ENCODE results near the gene PNMA6A. TPM values are rescaled to one million over a fixed set of nuclear protein-coding genes. Genes with fewer than 3 reads are reported as not detected.

Gene PNMA6A
- total RNA-seq = 0.43 and 0.98 TPM in 2 replicates

DNA sequence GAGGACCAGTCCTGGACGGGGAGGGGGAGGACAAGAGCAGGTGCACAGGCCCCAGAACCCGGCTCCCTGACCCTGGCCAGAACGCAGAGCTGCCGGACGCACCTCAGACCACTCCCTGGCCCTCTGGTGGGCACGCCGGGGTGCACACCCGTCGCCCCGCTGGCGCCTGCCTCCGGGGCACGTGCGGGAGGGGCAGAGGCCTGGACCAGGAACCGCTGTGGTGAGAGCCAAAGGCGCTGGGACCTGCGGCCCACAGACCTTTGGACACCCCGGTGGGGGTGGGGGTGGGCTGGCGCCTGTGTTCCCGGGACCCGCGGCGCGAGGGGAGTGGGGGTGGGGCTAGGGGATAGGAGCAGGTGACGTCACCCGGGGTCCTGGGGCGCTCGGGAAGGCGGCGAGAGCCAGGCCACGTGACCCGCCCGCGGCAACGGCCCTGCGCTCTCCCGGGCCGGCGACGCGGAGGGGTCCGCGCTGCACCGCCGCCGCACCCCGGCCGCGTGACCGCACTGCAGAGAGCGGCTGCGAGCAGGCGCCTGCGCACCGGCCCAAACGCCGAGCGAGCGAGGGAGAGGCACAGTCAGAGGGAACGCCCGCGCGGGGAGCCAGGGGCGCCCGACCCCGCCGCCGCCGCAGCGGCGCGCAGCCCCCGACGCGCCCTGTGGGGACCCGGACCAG is at the start of gene PNMA6A:
Gene PNMA6A (plus strand): TSS at position 546 of the 675 bp plus-strand sequence. CDS start 609 bp downstream, outside the sequence.

DNA sequence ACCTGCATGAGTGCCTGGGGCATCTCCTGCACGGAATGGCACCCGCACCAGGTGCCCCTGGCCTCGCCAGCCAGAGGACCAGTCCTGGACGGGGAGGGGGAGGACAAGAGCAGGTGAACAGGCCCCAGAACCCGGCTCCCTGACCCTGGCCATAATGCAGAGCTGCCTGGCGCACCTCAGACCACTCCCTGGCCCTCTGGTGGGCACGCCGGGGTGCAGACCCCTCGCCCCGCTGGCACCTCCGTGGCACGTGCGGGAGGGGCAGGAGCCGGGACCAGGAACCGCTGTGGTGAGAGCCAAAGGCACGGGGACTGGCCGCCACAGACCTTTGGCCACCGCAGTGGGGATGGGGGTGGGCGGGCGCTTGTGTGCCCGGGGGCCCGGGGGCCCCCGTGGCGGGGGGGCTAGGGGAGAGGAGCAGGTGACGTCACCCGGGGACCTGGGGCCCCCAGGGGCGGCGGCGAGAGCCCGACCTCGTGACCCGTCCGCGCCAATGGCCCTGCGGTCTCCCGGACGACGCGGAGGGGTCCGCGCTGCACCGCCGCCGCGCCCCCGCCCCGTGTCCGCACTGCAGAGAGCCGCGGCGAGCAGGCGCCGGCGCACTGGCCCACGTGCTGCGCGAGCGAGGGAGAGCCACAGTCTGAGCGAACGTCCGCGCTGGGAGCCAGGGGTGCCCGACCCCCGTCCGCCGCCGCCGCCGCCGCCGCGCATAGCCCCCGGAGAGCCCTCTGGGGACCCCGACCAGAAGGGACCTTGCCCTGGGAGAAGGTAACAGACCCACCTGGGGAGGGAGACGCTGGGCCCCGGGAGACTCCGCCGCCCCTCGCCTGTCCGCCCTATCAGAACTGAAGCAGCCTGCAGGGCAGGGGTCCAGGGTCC is 16.1 kb upstream of the PNMA6A start, which contains the start of gene PNMA3:
Gene PNMA3 (plus strand): TSS at position 600 of the 879 bp plus-strand sequence. CDS start 586 bp downstream, outside the sequence.

Other genes with a start within 250 kb of the PNMA6A start
- 14.5 and 16.6 TPM in 2 replicates for gene CETN2, start 241.7 kb upstream of the PNMA6A start, total RNA-seq
- gene NSDHL, start 241.4 kb upstream of the PNMA6A start, total RNA-seq = 9.6 and 10.3 TPM in 2 replicates
- 6.9 and 7.7 TPM in 2 replicates for gene ZNF185, start 174.4 kb upstream of the PNMA6A start, total RNA-seq
- not detected in 2 replicates for gene PNMA5, start 78.3 kb upstream of the PNMA6A start, total RNA-seq
- gene PNMA3, start 16.0 kb upstream of the PNMA6A start, total RNA-seq = not detected in 2 replicates
- gene MAGEA1, start 106.8 kb downstream of the PNMA6A start, total RNA-seq = not detected in 2 replicates
- not detected in 2 replicates for gene PNMA6F, start 249.3 kb downstream of the PNMA6A start, total RNA-seq